Activated CD8-positive, alpha-beta memory T cell treated with anti-CD3 and anti-CD28 coated beads, Interleukin-2, amount 50 U/mL, for 1 hour (primary cell): ENCODE data around the gene CD84.
"Not testable (repeated sequence)": the region's sequence is repeated elsewhere in the genome, so short reads cannot be mapped to it uniquely, and the experiment has no call there.

ENCODE experiments used
- DNase-seq: peaks from one replicate; pipeline ENCODE4 v3.0.0-alpha.2; 2020; ENCODE audit errors: extremely low read depth

Gene CD84

GRCh38 chr1:160503087-160503486, 76.2 kb downstream of the CD84 start:
- no peak for DNase-seq

- no peak for DNase-seq
Measured at GRCh38 chr1:160500321-160500990, 78.8 kb downstream of the CD84 start.

GRCh38 chr1:160499631-160500030, 79.7 kb downstream of the CD84 start:
- DNase-seq, result no peak

- not testable (repeated sequence) for DNase-seq
Measured at GRCh38 chr1:160498301-160499065, 80.8 kb downstream of the CD84 start.

GRCh38 chr1:160496334-160496733, 83.0 kb downstream of the CD84 start:
- DNase-seq, result no peak

- DNase-seq, result no peak
Measured at GRCh38 chr1:160494620-160495019, 84.7 kb downstream of the CD84 start.

GRCh38 chr1:160492617-160493016, 86.7 kb downstream of the CD84 start:
- DNase-seq, result no peak

- DNase-seq, result no peak
Measured at GRCh38 chr1:160491981-160492380, 87.3 kb downstream of the CD84 start.
